GM13977 (cell line): ENCODE results near the gene GP2.

Source experiments
- DNase-seq: peaks from one replicate; pipeline ENCODE4 v3.0.0; 2012; ENCODE audit warnings: low spot score
- in situ Hi-C: fragments of 300-500 bp; cut with MboI; formaldehyde crosslinking; loops from one replicate; pipeline ENCODE4 v1.12.0; 2022; ENCODE audit warnings: low sequenced_read_pairs, low pct_unique_long_range_greater_than_20kb, mixed read lengths, inconsistent platforms; ENCODE audit not compliant: unreplicated experiment
- TF ChIP-seq, protein P1 (sequence below): IDR thresholded peaks from 2 replicates; pipeline ENCODE4 v1.5.1; 2012; ENCODE audit warnings: mild to moderate bottlenecking, control low read depth; ENCODE audit not compliant: insufficient read depth; ENCODE audit errors: extremely low read depth, missing control alignments

GP2 gene

DNA sequence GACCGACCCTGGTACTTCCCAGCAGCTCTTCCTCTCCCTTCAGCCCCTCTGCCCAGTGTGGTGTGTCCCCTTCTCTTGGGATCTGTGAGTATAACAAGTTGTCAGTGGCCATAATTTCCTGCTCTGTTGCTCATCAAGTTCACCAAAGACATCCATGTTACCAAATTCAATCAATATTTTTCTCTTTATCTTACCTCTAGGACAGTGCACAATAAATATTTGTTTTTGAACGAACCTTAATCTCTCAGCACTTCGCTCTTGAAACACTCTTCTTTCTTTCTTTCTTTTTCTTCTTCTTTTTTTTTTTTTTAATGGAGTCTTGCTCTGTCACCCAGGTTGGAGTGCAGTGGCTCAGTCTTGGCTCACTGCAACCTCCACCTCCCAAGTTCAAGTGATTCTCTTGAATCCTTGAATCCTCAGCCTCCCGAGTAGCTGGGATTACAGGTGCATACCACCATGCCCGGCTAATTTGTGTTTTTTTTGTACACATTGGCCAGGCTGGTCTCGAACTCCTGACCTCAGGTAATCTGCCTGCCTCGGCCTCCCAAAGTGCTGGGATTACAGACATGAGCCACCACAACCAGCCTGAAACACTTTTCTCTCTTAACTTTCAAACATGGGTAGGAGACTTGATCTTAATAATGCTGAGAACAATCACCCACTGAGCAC, 27.9 kb upstream of the GP2 start:
- no peak for DNase-seq
- in situ Hi-C loops = no loop called here
- TF ChIP-seq, protein P1, sequence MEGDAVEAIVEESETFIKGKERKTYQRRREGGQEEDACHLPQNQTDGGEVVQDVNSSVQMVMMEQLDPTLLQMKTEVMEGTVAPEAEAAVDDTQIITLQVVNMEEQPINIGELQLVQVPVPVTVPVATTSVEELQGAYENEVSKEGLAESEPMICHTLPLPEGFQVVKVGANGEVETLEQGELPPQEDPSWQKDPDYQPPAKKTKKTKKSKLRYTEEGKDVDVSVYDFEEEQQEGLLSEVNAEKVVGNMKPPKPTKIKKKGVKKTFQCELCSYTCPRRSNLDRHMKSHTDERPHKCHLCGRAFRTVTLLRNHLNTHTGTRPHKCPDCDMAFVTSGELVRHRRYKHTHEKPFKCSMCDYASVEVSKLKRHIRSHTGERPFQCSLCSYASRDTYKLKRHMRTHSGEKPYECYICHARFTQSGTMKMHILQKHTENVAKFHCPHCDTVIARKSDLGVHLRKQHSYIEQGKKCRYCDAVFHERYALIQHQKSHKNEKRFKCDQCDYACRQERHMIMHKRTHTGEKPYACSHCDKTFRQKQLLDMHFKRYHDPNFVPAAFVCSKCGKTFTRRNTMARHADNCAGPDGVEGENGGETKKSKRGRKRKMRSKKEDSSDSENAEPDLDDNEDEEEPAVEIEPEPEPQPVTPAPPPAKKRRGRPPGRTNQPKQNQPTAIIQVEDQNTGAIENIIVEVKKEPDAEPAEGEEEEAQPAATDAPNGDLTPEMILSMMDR = no peak

GRCh38 chr16:20353379-20353778, 26.1 kb upstream of the GP2 start:
- in situ Hi-C loops = no loop called here
- no peak for DNase-seq
- TF ChIP-seq, protein P1 = no peak

DNA sequence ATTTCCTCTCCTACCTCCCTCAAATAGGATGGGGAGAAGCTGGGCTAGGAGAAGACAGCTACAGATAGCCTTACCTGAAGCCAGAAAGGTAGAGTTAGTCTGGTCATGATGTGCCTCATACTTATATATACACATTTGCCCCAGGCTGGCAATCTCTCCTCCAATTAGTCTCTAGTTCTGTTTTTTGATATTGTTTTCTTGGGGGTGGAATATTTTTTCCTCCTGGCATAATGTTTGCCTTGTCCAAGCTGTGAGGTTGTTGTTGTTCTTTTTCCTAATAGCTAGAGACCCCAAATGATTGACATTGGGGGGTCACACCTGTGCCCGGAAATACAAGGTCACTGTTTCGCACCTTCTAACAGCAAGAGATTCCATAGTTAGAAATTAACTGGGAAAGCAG, 25.3 kb upstream of the GP2 start, which contains the start of gene UMOD:
Gene UMOD, minus strand, starts transcription at position 101 of the 400 bp plus-strand sequence. CDS start 1,978 bp downstream, outside the sequence.
- TF ChIP-seq, protein P1 = no peak
- in situ Hi-C loops = no loop called here
- no peak for DNase-seq

DNA sequence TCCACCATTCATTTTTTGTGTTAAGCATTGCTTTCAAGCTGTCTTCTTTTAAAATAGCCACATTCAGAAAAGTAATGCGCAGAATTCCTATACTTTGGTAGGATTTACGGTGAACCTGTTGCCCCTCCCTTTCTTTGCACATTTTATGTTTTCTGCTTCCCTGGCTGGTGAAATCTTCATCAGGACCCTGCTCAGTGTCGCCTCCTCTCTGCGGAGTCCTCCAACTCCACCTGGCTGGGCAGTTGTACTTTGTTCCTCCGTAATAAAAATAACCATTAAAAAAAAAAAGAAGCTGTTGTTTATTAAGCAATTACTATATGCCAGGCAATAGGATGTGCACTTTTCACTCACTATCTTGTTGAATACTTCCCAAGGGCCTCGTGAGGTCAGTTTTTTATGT, 22.3 kb upstream of the GP2 start:
- in situ Hi-C loops = no loop called here

DNA sequence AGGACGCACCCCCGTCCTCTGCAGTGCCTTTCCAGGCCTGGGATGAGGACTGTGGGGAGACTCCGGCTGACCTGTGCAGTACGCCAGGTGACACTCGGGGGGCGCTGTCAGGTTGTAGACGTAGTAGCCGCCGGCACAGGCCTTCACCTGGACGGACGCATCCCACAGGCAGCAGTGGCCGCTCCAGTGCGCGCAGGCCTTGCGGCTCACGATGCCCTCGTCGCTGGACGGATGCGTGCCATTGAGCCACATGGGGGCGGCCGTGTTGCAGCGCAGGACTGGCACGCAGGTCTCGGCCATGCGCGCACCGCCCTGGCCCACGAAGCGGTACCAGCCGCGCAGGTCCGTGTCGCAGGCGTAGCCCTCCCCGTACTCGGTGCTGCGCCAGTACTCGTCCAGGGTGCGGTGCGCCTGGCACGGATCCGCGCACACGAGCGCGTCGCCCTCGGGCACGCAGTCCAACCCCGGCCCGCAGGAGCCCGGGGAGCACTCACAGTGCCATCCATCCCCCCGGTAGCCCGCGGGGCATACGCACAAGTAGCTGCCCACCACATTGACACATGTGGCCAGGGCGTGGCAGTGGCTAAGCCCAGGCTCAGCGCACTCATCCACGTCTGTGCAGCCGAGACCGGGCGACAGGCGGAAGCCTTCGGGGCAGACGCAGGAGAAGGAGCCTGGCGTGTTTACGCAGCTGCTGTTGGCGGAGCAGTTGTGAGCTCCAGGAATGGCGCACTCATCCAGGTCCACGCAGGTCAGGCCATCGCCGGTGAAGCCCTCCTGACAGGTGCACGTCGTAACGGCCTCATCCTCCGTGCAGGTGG, 21.3 kb upstream of the GP2 start:
- TF ChIP-seq, protein P1 = no peak
- in situ Hi-C loops = no loop called here
- peak; percentile 26 for DNase-seq

More for the DNA sequence above, 22.3 kb upstream of the GP2 start:
- TF ChIP-seq, protein P1 = no peak
- no peak for DNase-seq

GRCh38 chr16:20347666-20348364, 20.5 kb upstream of the GP2 start:
- in situ Hi-C loops = no loop called here
- TF ChIP-seq, protein P1 = no peak
- no peak for DNase-seq
